K562 (cell line): Measurements from ENCODE around the gene CMTM1. TPM values are rescaled to one million over a fixed set of nuclear protein-coding genes. Genes with fewer than 3 reads are reported as not detected.

Experiments
- BCOR ChIP-seq: fragments of 450-650 bp; IDR thresholded peaks from 2 replicates; pipeline ENCODE4 v1.6.1; 2016
- BHLHE40 ChIP-seq: IDR thresholded peaks from 2 replicates; pipeline ENCODE4 v1.6.1; 2011; ENCODE audit warnings: low read length, improper control_type of control experiment
- DDX20 ChIP-seq: fragments of 450-650 bp; IDR thresholded peaks from 2 replicates; pipeline ENCODE4 v1.6.1; 2016; ENCODE audit warnings: missing genetic modification characterization, low read depth, mild to moderate bottlenecking, missing compliant biosample characterization, moderate library complexity
- EP300 ChIP-seq: IDR thresholded peaks from 2 replicates; pipeline ENCODE4 v1.6.1; 2012; ENCODE audit warnings: low read length, improper control_type of control experiment
- ETV1 ChIP-seq: fragments of 450-650 bp; conservative IDR thresholded peaks from 2 replicates; pipeline ENCODE4 v1.6.1; 2016; ENCODE audit warnings: missing genetic modification characterization, control low read depth, low read depth, missing compliant biosample characterization
- HDAC1 ChIP-seq, 2 experiments: fragments of 450-650 bp; IDR thresholded peaks; 2 replicates each; pipeline ENCODE4 v1.6.1; 2016 to 2017; ENCODE audit warnings: inconsistent platforms in 1 of 2, mild to moderate bottlenecking in 1 of 2, moderate library complexity in 1 of 2
- HSF4 ChIP-seq: fragments of 250-450 bp; sonication (Bioruptor Pico); IDR thresholded peaks from 2 replicates; pipeline ENCODE4 v2.1.2; 2022; ENCODE audit warnings: mild to moderate bottlenecking, moderate library complexity, borderline replicate concordance
- KAT2B ChIP-seq: IDR thresholded peaks from one replicate; pipeline ENCODE4 v1.6.1; 2012; ENCODE audit warnings: low read depth, mild to moderate bottlenecking, control low read depth, inconsistent platforms, low read length, moderate library complexity
- LEF1 ChIP-seq: fragments of 450-650 bp; IDR thresholded peaks from 2 replicates; pipeline ENCODE4 v1.6.1; 2016; ENCODE audit warnings: mild to moderate bottlenecking
- MTA1 ChIP-seq: fragments of 450-650 bp; IDR thresholded peaks from 2 replicates; pipeline ENCODE4 v1.6.1; 2017; ENCODE audit warnings: borderline replicate concordance
- MYNN ChIP-seq, 2 experiments: sonication (generic); formaldehyde crosslinking in 1 of 2; IDR thresholded peaks; 2 replicates each; pipeline versions ENCODE4 v1.5.0 to v1.6.1; 2016 to 2020; ENCODE audit warnings: antibody characterized with exemption in 1 of 2, missing genetic modification reagents in 1 of 2
- NCOR1 ChIP-seq: fragments of 450-650 bp; IDR thresholded peaks from 2 replicates; pipeline ENCODE4 v1.6.1; 2016; ENCODE audit warnings: mild to moderate bottlenecking, moderate library complexity
- NFIC ChIP-seq: fragments of 450-650 bp; IDR thresholded peaks from 2 replicates; pipeline ENCODE4 v1.6.1; 2017; ENCODE audit warnings: mild to moderate bottlenecking, inconsistent platforms
- PML ChIP-seq: IDR thresholded peaks from 2 replicates; pipeline ENCODE4 v1.6.1; 2012; ENCODE audit warnings: low read length, inconsistent platforms
- REST ChIP-seq, 2 experiments: fragments of 450-650 bp; formaldehyde crosslinking in 1 of 2; IDR thresholded peaks; 2 replicates each; pipeline versions ENCODE4 v1.4.0 to v1.6.1; 2014 to 2020; ENCODE audit warnings: mild to moderate bottlenecking in 2 of 2, borderline replicate concordance in 1 of 2, low read depth in 1 of 2
- SIN3A ChIP-seq, 2 experiments: fragments of 150-350 bp in 1 of 2; IDR thresholded peaks; 2 replicates each; pipeline ENCODE4 v1.6.1; 2011 to 2016; ENCODE audit warnings: borderline replicate concordance in 2 of 2, low read depth in 2 of 2, low read length in 2 of 2, mild to moderate bottlenecking in 2 of 2, moderate library complexity in 2 of 2; ENCODE audit not compliant: control insufficient read depth in 1 of 2
- SMARCE1 ChIP-seq: fragments of 450-650 bp; IDR thresholded peaks from 2 replicates; pipeline ENCODE4 v1.7.1; 2016; ENCODE audit warnings: mild to moderate bottlenecking
- STAT5A ChIP-seq: IDR thresholded peaks from 2 replicates; pipeline ENCODE4 v1.6.1; 2012; ENCODE audit warnings: low read length, inconsistent platforms, borderline replicate concordance
- TAF15 ChIP-seq: fragments of 200-400 bp; formaldehyde crosslinking; IDR thresholded peaks from 2 replicates; pipeline ENCODE4 v1.6.1; 2017; ENCODE audit warnings: mild to moderate bottlenecking, low read depth, low read length, moderate library complexity
- TAF9B ChIP-seq: fragments of 450-650 bp; IDR thresholded peaks from 2 replicates; pipeline ENCODE4 v1.6.1; 2018; ENCODE audit warnings: mild to moderate bottlenecking; ENCODE audit not compliant: partially characterized antibody
- TCF3 ChIP-seq: sonication (generic); formaldehyde crosslinking; IDR thresholded peaks from 2 replicates; pipeline ENCODE4 v1.4.0; 2020; ENCODE audit warnings: mild to moderate bottlenecking, missing genetic modification reagents
- ZEB2 ChIP-seq: fragments of 450-650 bp; IDR thresholded peaks from 2 replicates; pipeline ENCODE4 v1.6.1; 2016
- ZFP30 ChIP-seq: fragments of 250-450 bp; sonication (Bioruptor Pico); IDR thresholded peaks from 2 replicates; pipeline ENCODE4 v1.8.0; 2022; ENCODE audit warnings: moderate library complexity, mild to moderate bottlenecking, inconsistent platforms, borderline replicate concordance
- ZNF263 ChIP-seq: sonication (generic); formaldehyde crosslinking; IDR thresholded peaks from 2 replicates; pipeline ENCODE4 v1.8.0; 2022; ENCODE audit warnings: mild to moderate bottlenecking, missing genetic modification reagents, borderline replicate concordance
- polyA plus RNA-seq, 8 experiments: library from polyadenylated mRNA; depleted of rRNA in 4 of 8; stranded (reverse) in 5 of 8; unstranded in 3 of 8; fragments of >200 nt; fragmentation: Nextera tagmentation in 2 of 8; fragmentation: Illumina TruSeq in 1 of 8; extraction: Ambion mirVana in 2 of 8; extraction: Trizol in 1 of 8; gene quantifications; 2 replicates each; pipeline versions ENCODE4 v1.2.1 to v1.2.3, GENCODE V29; 2011 to 2014; ENCODE audit warnings: inconsistent platforms in 1 of 8, missing spikeins in 1 of 8
- total RNA-seq, 7 experiments: library from RNA; depleted of rRNA in 6 of 7; stranded (reverse); fragments of >200 nt in 6 of 7; fragmentation: Illumina TruSeq in 2 of 7; extraction: Trizol in 2 of 7; gene quantifications; 2 replicates each; pipeline versions ENCODE4 v1.2.1 to v1.2.3, GENCODE V29; 2011 to 2021; ENCODE audit warnings: low replicate concordance in 1 of 7

Gene CMTM1
- total and polyA plus RNA-seq, 9 of the 15 experiments (the other 6 are each of a cell fraction or from before 2014, with no cell fraction given) = 0.25 to 2.6 (median 1.1) TPM; not detected in 2

DNA sequence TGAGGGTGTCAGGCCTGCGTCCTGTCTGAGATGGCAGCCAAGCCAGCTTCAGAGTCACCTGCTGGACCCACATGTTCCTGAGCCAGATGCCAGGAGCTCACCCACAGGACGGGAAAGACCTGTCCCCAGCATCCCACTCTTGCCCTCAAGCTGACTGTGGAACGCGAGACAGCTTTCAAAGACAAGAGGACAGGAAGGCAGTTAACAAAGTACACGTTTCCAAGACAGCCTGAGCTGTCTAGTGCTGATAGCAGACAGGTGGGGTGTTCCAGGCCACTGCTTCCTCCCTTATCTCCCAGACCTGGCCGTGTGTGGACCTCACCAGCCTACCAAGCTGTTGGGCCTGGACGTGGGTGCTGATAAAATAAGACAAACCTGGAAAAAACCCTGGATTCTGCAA is 51.5 kb downstream of the CMTM1 start (continued):
- peak; percentile 94 for TF ChIP-seq NCOR1
- no peak for TF ChIP-seq HSF4 (CRISPR knock-in tag)
- TF ChIP-seq BHLHE40 = peak; percentile 56; the same call in 1 of the 2 replicates
- no peak for TF ChIP-seq ZNF263 (CRISPR knock-in tag)
- TF ChIP-seq KAT2B = no peak
- TF ChIP-seq ZFP30 = no peak
- peak; percentile 87 for TF ChIP-seq NFIC
- peak; percentile 47; the same call in 1 of the 2 replicates for TF ChIP-seq LEF1
- TF ChIP-seq ZEB2 = peak; percentile 96
- TF ChIP-seq MTA1 = peak; percentile 60; the same call in 1 of the 2 replicates
- peak; percentile 96 for TF ChIP-seq TCF3 (CRISPR knock-in tag)
- TF ChIP-seq TAF15 = no peak
- TF ChIP-seq EP300 = peak; percentile 90
- TF ChIP-seq MYNN (IDR thresholded peaks at IDR 0.05) = peak; percentile 78; the same call in 1 of the 2 replicates
- TF ChIP-seq MYNN (CRISPR knock-in tag; IDR thresholded peaks at IDR 0.05) = no peak
- peak in 1 of 2 experiments; percentile 78; a peak in 2 of 4 replicates for TF ChIP-seq HDAC1 (IDR thresholded peaks at IDR 0.05)
- TF ChIP-seq TAF9B = no peak
- TF ChIP-seq ETV1 (tag) = 0 out of 2 replicates have a peak, but pooled peaks have one; percentile 26
- peak; percentile 71 for TF ChIP-seq SMARCE1
- no peak; the same call in 1 of the 2 replicates for TF ChIP-seq REST (IDR thresholded peaks at IDR 0.05; ENCODE audit: borderline replicate concordance)
- TF ChIP-seq REST (CRISPR knock-in tag; IDR thresholded peaks at IDR 0.05; ENCODE audit: low read depth) = no peak
- TF ChIP-seq DDX20 (tag) = no peak
- peak; percentile 87 for TF ChIP-seq STAT5A
- TF ChIP-seq SIN3A (IDR thresholded peaks at IDR 0.05; ENCODE audit: borderline replicate concordance in 2 of 2, control insufficient read depth in 1 of 2, low read depth in 2 of 2, low read length in 2 of 2) = peak in 1 of 2 experiments; percentile 9; a peak in 1 of 4 replicates
- peak; percentile 88 for TF ChIP-seq PML
- peak; percentile 52; the same call in 1 of the 2 replicates for TF ChIP-seq BCOR
